Measurements from ENCODE around the gene ADGRV1. TPM values are rescaled to one million over a fixed set of nuclear protein-coding genes. Genes with fewer than 3 reads are reported as not detected.

The ADGRV1 gene
- total RNA-seq, 2 experiments from 2014 or later = not detected

DNA sequence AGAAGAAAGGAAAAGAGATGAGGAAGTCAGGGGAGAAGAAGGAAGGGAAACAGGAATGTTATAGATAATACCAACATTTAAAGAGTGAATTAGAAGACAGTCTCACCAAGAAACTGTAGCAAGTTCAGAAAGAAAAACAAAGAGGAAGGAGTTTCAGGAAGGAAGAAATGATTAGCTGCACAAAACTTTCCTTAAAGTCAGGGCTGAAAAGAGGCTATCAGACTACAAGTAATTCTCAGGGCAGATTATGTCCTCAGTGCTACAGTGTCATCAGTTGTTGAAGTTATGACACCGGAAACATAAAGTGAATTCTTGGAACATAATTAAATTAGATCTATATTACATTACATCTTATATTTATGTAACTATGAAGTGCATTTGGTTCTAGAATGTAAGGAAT is 597.6 kb downstream of the ADGRV1 start:
- ChIA-PET POLR2A (interaction anchor here (1.4 kb wide), 1 partner anchor 26 kb away, joined by 3 read pairs; no protein-coding TSS in a partner anchor), CTCF (ENCODE audit: unreplicated experiment) (no interaction called here)
- Histone ChIP-seq H3K27ac (ENCODE audit: low read depth, low read length, poor library complexity, severe bottlenecking) (no peak overlapping the region), H4K20me1 (ENCODE audit: insufficient read depth, low read length) (no peaks in the 10 kb centered on the region), H2AFZ (ENCODE audit: low read length) (no peak overlapping the region), H3K4me1 (ENCODE audit: insufficient read depth, low read length, poor library complexity, severe bottlenecking) (no peaks in the 10 kb centered on the region), H3K36me3 (ENCODE audit: insufficient read depth, low read length) (no peaks in the 10 kb centered on the region), H3K4me2 (ENCODE audit: low read length) (no peak overlapping the region), H3K9me3 (ENCODE audit: low read length) (no peaks in the 10 kb centered on the region), H3K4me3 (ENCODE audit: low read depth, low read length, poor library complexity, severe bottlenecking) (no peak overlapping the region), H3K9me2 (ENCODE audit: insufficient read depth, low read length) (no peaks in the 10 kb centered on the region), H3K79me2 (ENCODE audit: insufficient read depth, low read depth, low read length) (no peaks in the 10 kb centered on the region)
- no TSS peak for BruUV-seq (replicated peaks)
- TF ChIP-seq, protein P1, sequence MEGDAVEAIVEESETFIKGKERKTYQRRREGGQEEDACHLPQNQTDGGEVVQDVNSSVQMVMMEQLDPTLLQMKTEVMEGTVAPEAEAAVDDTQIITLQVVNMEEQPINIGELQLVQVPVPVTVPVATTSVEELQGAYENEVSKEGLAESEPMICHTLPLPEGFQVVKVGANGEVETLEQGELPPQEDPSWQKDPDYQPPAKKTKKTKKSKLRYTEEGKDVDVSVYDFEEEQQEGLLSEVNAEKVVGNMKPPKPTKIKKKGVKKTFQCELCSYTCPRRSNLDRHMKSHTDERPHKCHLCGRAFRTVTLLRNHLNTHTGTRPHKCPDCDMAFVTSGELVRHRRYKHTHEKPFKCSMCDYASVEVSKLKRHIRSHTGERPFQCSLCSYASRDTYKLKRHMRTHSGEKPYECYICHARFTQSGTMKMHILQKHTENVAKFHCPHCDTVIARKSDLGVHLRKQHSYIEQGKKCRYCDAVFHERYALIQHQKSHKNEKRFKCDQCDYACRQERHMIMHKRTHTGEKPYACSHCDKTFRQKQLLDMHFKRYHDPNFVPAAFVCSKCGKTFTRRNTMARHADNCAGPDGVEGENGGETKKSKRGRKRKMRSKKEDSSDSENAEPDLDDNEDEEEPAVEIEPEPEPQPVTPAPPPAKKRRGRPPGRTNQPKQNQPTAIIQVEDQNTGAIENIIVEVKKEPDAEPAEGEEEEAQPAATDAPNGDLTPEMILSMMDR (conservative IDR thresholded peaks at IDR 0.05; ENCODE audit: low read length) = no peak
- intact Hi-C loops (cut with micrococcal nuclease; ENCODE audit: unreplicated experiment) = no loop called here
- no peak for DNase-seq (ENCODE audit: low spot score)

DNA sequence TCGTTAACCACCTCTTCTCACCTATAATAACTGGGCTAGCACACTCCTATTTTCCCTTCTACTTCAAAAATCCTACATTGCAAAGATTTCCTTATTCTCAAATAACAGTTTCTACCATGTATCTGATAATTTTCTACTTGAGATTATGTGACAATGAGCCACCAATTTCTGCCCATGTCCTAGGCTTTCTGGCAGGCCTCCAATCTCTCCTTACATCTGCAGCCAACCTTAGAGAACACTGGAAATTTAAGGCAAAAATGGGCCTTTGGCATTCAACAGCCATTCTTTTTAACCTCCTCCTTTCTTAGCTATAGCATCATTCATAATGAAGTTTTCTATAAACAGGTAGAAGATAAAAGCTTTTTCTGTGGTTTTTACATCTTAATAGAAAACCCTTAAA is 599.4 kb downstream of the ADGRV1 start:
- no peaks in the 10 kb centered on the region for H3K4me1 ChIP-seq (ENCODE audit: insufficient read depth, low read length, poor library complexity, severe bottlenecking)
- intact Hi-C loops (cut with micrococcal nuclease; ENCODE audit: unreplicated experiment) = no loop called here
- no peak for DNase-seq (ENCODE audit: low spot score)
- H3K9me3 ChIP-seq (ENCODE audit: low read length) = no peaks in the 10 kb centered on the region
- H3K4me3 ChIP-seq (ENCODE audit: low read depth, low read length, poor library complexity, severe bottlenecking) = no peak overlapping the region
- POLR2A ChIA-PET = no interaction called here
- no peaks in the 10 kb centered on the region for H4K20me1 ChIP-seq (ENCODE audit: insufficient read depth, low read length)
- no peak overlapping the region for H3K4me2 ChIP-seq (ENCODE audit: low read length)
- TF ChIP-seq, protein P1 (conservative IDR thresholded peaks at IDR 0.05; ENCODE audit: low read length) = no peak
- no peak for TF ChIP-seq EZH2phosphoT487 (IDR thresholded peaks at IDR 0.05; ENCODE audit: borderline replicate concordance, low read depth, low read length)
- H3K36me3 ChIP-seq (ENCODE audit: insufficient read depth, low read length) = no peaks in the 10 kb centered on the region
- no TSS peak for BruUV-seq (replicated peaks)
- no peaks in the 10 kb centered on the region for H3K9me2 ChIP-seq (ENCODE audit: insufficient read depth, low read length)
- no peak overlapping the region for H3K27ac ChIP-seq (ENCODE audit: low read depth, low read length, poor library complexity, severe bottlenecking)
- H2AFZ ChIP-seq (ENCODE audit: low read length) = no peak overlapping the region
- CTCF ChIA-PET (ENCODE audit: unreplicated experiment) = no interaction called here
- no peaks in the 10 kb centered on the region for H3K79me2 ChIP-seq (ENCODE audit: insufficient read depth, low read depth, low read length)

DNA sequence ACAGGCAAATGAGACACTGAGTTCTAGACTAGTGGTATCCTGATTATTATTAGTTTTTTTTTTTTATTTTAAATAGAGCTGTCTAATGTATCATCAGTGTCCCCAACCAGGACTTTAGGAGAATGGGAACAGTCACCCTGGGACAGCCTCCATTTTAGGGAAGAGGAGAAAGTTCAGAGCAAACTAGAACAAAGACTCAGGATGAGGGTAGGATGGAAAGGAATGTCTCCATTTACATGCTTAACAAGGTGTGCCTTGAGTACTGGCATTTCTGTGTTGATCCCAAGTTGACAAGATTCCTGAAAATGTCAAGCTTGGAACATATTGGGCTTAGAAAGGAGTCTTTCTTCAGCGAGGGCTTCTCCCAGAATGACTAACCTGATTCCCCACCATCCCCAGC is 601.0 kb downstream of the ADGRV1 start:
- Histone ChIP-seq H3K36me3 (ENCODE audit: insufficient read depth, low read length) (no peaks in the 10 kb centered on the region), H3K4me2 (ENCODE audit: low read length) (no peak overlapping the region), H3K4me1 (ENCODE audit: insufficient read depth, low read length, poor library complexity, severe bottlenecking) (no peaks in the 10 kb centered on the region), H4K20me1 (ENCODE audit: insufficient read depth, low read length) (no peaks in the 10 kb centered on the region), H2AFZ (ENCODE audit: low read length) (no peak overlapping the region), H3K9me3 (ENCODE audit: low read length) (no peaks in the 10 kb centered on the region), H3K4me3 (ENCODE audit: low read depth, low read length, poor library complexity, severe bottlenecking) (no peak overlapping the region), H3K9me2 (ENCODE audit: insufficient read depth, low read length) (no peaks in the 10 kb centered on the region), H3K27ac (ENCODE audit: low read depth, low read length, poor library complexity, severe bottlenecking) (no peak overlapping the region), H3K79me2 (ENCODE audit: insufficient read depth, low read depth, low read length) (no peaks in the 10 kb centered on the region)
- TF ChIP-seq, protein P1 (conservative IDR thresholded peaks at IDR 0.05; ENCODE audit: low read length) = no peak
- no peak for TF ChIP-seq EZH2phosphoT487 (IDR thresholded peaks at IDR 0.05; ENCODE audit: borderline replicate concordance, low read depth, low read length)
- intact Hi-C loops (cut with micrococcal nuclease; ENCODE audit: unreplicated experiment) = no loop called here
- ChIA-PET CTCF (ENCODE audit: unreplicated experiment) (no interaction called here), POLR2A (interaction anchor here (0.6 kb wide), 1 partner anchor 433 kb away, joined by 3 read pairs; no protein-coding TSS in a partner anchor)
- no peak for DNase-seq (ENCODE audit: low spot score)
- no TSS peak for BruUV-seq (replicated peaks)
